ENCODE data around the gene CEBPA.
"Not testable (repeated sequence)": the region's sequence is repeated elsewhere in the genome, so short reads cannot be mapped to it uniquely, and the experiment has no call there.

The CEBPA gene

GRCh38 chr19:33300009-33300893 is 2.1 kb downstream of the CEBPA start:
- DNase-seq: peak; percentile 51

- peak; percentile 73 for DNase-seq
Measured at GRCh38 chr19:33299051-33299688, 3.2 kb downstream of the CEBPA start.

- peak; percentile 72 for DNase-seq
Measured at GRCh38 chr19:33298146-33298911, 4.0 kb downstream of the CEBPA start.

GRCh38 chr19:33297401-33298145 is 4.8 kb downstream of the CEBPA start:
- DNase-seq: peak; percentile 62

GRCh38 chr19:33296488-33296971 is 5.8 kb downstream of the CEBPA start:
- peak; percentile 49 for DNase-seq

GRCh38 chr19:33295621-33296487 is 6.5 kb downstream of the CEBPA start:
- DNase-seq: peak; percentile 38

- not testable (repeated sequence) for DNase-seq
Measured at GRCh38 chr19:33295046-33295445, 7.3 kb downstream of the CEBPA start.

- DNase-seq: peak; percentile 88
Measured at GRCh38 chr19:33294058-33294798, 8.1 kb downstream of the CEBPA start.

- DNase-seq: no peak
Measured at GRCh38 chr19:33293255-33294057, 8.9 kb downstream of the CEBPA start.

GRCh38 chr19:33292595-33293254 is 9.6 kb downstream of the CEBPA start:
- DNase-seq: no peak

GRCh38 chr19:33291623-33292534 is 10.5 kb downstream of the CEBPA start:
- no peak for DNase-seq

GRCh38 chr19:33290956-33291622 is 11.2 kb downstream of the CEBPA start:
- DNase-seq: peak; percentile 97

GRCh38 chr19:33290082-33290815 is 12.1 kb downstream of the CEBPA start:
- no peak for DNase-seq

- DNase-seq: no peak
Measured at GRCh38 chr19:33289261-33289660, 13.1 kb downstream of the CEBPA start.

GRCh38 chr19:33288666-33289065 is 13.7 kb downstream of the CEBPA start:
- no peak for DNase-seq

- no peak for DNase-seq
Measured at GRCh38 chr19:33287927-33288326, 14.4 kb downstream of the CEBPA start.

- DNase-seq: no peak
Measured at GRCh38 chr19:33287438-33287837, 14.9 kb downstream of the CEBPA start.
